Neural cell (in vitro differentiated cells): ENCODE measurements around the gene NCF4.

ENCODE experiments used
- EP300 ChIP-seq: fragments of 450-650 bp; conservative IDR thresholded peaks from 2 replicates; pipeline ENCODE4 v1.6.1; 2014; ENCODE audit warnings: antibody characterized with exemption, mild to moderate bottlenecking, moderate library complexity; ENCODE audit not compliant: poor library complexity, severe bottlenecking
- EZH2 ChIP-seq: fragments of 200-600, 300-800 bp; shearing (Covaris generic), sonication (generic); IDR thresholded peaks from 2 replicates; pipeline ENCODE4 v1.6.1; 2014; ENCODE audit warnings: antibody characterized with exemption, low read length, borderline replicate concordance, mild to moderate bottlenecking; ENCODE audit not compliant: insufficient read depth, poor library complexity, severe bottlenecking
- POLR2AphosphoS5 ChIP-seq: IDR thresholded peaks from 2 replicates; pipeline ENCODE4 v1.6.1; 2012
- SMC3 ChIP-seq: fragments of 450-650 bp; conservative IDR thresholded peaks from 2 replicates; pipeline ENCODE4 v1.6.1; 2014; ENCODE audit warnings: antibody characterized with exemption, mild to moderate bottlenecking, moderate library complexity; ENCODE audit not compliant: poor library complexity
- TAF1 ChIP-seq: IDR thresholded peaks from 2 replicates; pipeline ENCODE4 v1.6.1; 2012; ENCODE audit warnings: low read depth
- TF ChIP-seq, protein P1 (sequence below): fragments of 450-650 bp; IDR thresholded peaks from 2 replicates; pipeline ENCODE4 v1.5.1; 2014; ENCODE audit warnings: antibody characterized with exemption, mild to moderate bottlenecking, moderate library complexity; ENCODE audit not compliant: poor library complexity, severe bottlenecking
- TF ChIP-seq, protein P2 (sequence below): IDR thresholded peaks from 2 replicates; pipeline ENCODE4 v1.6.1; 2012; ENCODE audit warnings: borderline replicate concordance

DNA sequence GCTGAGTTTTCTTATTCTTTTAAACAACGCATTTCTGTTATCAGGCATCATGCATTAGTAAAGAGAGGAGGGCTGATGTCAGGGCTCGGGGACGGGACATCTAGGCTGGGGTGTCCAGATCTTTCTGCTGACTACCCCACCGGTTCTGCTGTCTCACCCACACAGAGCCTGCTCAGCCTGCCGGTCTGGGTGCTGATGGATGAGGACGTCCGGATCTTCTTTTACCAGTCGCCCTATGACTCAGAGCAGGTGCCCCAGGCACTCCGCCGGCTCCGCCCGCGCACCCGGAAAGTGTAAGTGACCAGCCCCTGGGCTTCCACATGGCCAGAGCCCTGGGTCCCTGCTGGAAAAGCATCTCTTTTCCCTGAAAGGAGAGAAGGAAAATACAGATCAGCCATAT lies 9.4 kb downstream of the NCF4 start:
- TF ChIP-seq TAF1: no peak
- TF ChIP-seq, protein P1, sequence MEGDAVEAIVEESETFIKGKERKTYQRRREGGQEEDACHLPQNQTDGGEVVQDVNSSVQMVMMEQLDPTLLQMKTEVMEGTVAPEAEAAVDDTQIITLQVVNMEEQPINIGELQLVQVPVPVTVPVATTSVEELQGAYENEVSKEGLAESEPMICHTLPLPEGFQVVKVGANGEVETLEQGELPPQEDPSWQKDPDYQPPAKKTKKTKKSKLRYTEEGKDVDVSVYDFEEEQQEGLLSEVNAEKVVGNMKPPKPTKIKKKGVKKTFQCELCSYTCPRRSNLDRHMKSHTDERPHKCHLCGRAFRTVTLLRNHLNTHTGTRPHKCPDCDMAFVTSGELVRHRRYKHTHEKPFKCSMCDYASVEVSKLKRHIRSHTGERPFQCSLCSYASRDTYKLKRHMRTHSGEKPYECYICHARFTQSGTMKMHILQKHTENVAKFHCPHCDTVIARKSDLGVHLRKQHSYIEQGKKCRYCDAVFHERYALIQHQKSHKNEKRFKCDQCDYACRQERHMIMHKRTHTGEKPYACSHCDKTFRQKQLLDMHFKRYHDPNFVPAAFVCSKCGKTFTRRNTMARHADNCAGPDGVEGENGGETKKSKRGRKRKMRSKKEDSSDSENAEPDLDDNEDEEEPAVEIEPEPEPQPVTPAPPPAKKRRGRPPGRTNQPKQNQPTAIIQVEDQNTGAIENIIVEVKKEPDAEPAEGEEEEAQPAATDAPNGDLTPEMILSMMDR: no peak
- no peak for TF ChIP-seq SMC3
- TF ChIP-seq EZH2: no peak
- TF ChIP-seq EP300: no peak
- no peak for TF ChIP-seq POLR2AphosphoS5
- TF ChIP-seq, protein P2, sequence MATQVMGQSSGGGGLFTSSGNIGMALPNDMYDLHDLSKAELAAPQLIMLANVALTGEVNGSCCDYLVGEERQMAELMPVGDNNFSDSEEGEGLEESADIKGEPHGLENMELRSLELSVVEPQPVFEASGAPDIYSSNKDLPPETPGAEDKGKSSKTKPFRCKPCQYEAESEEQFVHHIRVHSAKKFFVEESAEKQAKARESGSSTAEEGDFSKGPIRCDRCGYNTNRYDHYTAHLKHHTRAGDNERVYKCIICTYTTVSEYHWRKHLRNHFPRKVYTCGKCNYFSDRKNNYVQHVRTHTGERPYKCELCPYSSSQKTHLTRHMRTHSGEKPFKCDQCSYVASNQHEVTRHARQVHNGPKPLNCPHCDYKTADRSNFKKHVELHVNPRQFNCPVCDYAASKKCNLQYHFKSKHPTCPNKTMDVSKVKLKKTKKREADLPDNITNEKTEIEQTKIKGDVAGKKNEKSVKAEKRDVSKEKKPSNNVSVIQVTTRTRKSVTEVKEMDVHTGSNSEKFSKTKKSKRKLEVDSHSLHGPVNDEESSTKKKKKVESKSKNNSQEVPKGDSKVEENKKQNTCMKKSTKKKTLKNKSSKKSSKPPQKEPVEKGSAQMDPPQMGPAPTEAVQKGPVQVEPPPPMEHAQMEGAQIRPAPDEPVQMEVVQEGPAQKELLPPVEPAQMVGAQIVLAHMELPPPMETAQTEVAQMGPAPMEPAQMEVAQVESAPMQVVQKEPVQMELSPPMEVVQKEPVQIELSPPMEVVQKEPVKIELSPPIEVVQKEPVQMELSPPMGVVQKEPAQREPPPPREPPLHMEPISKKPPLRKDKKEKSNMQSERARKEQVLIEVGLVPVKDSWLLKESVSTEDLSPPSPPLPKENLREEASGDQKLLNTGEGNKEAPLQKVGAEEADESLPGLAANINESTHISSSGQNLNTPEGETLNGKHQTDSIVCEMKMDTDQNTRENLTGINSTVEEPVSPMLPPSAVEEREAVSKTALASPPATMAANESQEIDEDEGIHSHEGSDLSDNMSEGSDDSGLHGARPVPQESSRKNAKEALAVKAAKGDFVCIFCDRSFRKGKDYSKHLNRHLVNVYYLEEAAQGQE: no peak
